DND-41 (cell line): ENCODE results near the gene MAP3K7CL.

Experiments used
- ATAC-seq: fragments of 200-7000 bp; cut with Tn5 transposase; 3 replicates; pipeline ENCODE4 v1.9.1; 2021; ENCODE audit warnings: low read depth; ENCODE audit not compliant: insufficient read depth
- DNase-seq: peaks from one replicate; pipeline ENCODE4 v3.0.0-alpha.2; 2020
- H2AFZ ChIP-seq: 2 replicates; pipeline ENCODE4 v1.6.0; 2012; ENCODE audit warnings: low read depth, low read length
- H3K27ac ChIP-seq: 2 replicates; pipeline ENCODE4 v1.5.1; 2012; ENCODE audit warnings: low read length, inconsistent platforms
- H3K27me3 ChIP-seq: fragments of 200-600 bp; sonication (generic); 2 replicates; pipeline ENCODE4 v1.6.0; 2012; ENCODE audit warnings: low read length, mild to moderate bottlenecking, inconsistent platforms; ENCODE audit not compliant: insufficient read depth, poor library complexity
- H3K36me3 ChIP-seq: 2 replicates; pipeline ENCODE4 v1.5.1; 2012; ENCODE audit warnings: low read length, inconsistent platforms; ENCODE audit not compliant: insufficient read depth
- H3K4me1 ChIP-seq: 2 replicates; pipeline ENCODE4 v1.5.1; 2012; ENCODE audit warnings: mild to moderate bottlenecking, low read length; ENCODE audit not compliant: insufficient read depth
- H3K4me2 ChIP-seq: 2 replicates; pipeline ENCODE4 v1.6.0; 2012; ENCODE audit warnings: mild to moderate bottlenecking, moderate library complexity, low read length, inconsistent platforms; ENCODE audit not compliant: insufficient read depth
- H3K4me3 ChIP-seq, 2 experiments: fragments of 200-600 bp in 1 of 2; shearing (Covaris generic) in 1 of 2; 2 replicates each; pipeline ENCODE4 v1.5.1; 2012 to 2016; ENCODE audit warnings: inconsistent platforms in 2 of 2, low read length in 2 of 2, mild to moderate bottlenecking in 2 of 2, low read depth in 1 of 2, moderate library complexity in 1 of 2
- H3K79me2 ChIP-seq: 2 replicates; pipeline ENCODE4 v1.6.0; 2012; ENCODE audit warnings: low read length, inconsistent platforms; ENCODE audit not compliant: insufficient read depth
- H3K9ac ChIP-seq: 2 replicates; pipeline ENCODE4 v1.6.0; 2012; ENCODE audit warnings: low read depth, mild to moderate bottlenecking, inconsistent platforms, low read length, moderate library complexity
- H3K9me3 ChIP-seq: 2 replicates; pipeline ENCODE4 v1.5.1; 2012; ENCODE audit warnings: low read length, moderate library complexity, mild to moderate bottlenecking, inconsistent platforms; ENCODE audit not compliant: insufficient read depth, severe bottlenecking
- H4K20me1 ChIP-seq: 2 replicates; pipeline ENCODE4 v1.6.0; 2012; ENCODE audit warnings: low read length; ENCODE audit not compliant: insufficient read depth
- EZH2 ChIP-seq: IDR thresholded peaks from 3 replicates; pipeline ENCODE4 v1.6.1; 2012; ENCODE audit warnings: borderline replicate concordance, low read depth, mild to moderate bottlenecking, moderate library complexity, low read length, inconsistent platforms; ENCODE audit not compliant: severe bottlenecking
- TF ChIP-seq, protein P1 (sequence below): IDR thresholded peaks from 2 replicates; pipeline ENCODE4 v1.5.1; 2012; ENCODE audit warnings: borderline replicate concordance, low read length, moderate library complexity, mild to moderate bottlenecking; ENCODE audit not compliant: poor library complexity, severe bottlenecking; ENCODE audit errors: extremely low read depth

Gene MAP3K7CL

DNA sequence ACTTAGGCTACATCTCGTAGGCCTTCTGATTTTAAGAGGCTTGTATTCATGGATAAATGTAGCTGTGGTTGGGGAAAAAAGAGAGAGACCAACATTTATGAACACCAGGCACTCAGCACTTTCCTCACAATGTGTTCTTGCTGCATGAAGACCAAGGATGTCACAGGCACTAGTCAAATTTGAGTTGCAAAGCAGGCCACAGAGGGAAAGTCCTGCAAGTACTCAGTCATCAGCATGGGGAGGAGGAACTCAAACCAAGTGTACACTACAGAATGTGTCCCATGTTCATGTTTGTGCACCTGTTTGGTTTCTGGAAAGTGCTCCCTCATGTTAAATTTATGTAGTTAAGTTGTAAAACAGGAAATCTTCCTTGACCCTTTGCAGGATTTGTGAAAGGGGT, 8.7 kb upstream of the MAP3K7CL start:
- H3K4me1 ChIP-seq = peaks cover 7% of the 10 kb centered on the region
- H3K4me3 ChIP-seq = no peak overlapping the region
- H2AFZ ChIP-seq = peak overlapping the region; percentile 25; the same call in 1 of the 2 replicates
- no peak for DNase-seq
- no peak overlapping the region for H3K9ac ChIP-seq
- H3K27me3 ChIP-seq = no peaks in the 10 kb centered on the region
- no peak for ATAC-seq
- H3K27ac ChIP-seq = no peak overlapping the region
- TF ChIP-seq EZH2 = no peak
- TF ChIP-seq, protein P1, sequence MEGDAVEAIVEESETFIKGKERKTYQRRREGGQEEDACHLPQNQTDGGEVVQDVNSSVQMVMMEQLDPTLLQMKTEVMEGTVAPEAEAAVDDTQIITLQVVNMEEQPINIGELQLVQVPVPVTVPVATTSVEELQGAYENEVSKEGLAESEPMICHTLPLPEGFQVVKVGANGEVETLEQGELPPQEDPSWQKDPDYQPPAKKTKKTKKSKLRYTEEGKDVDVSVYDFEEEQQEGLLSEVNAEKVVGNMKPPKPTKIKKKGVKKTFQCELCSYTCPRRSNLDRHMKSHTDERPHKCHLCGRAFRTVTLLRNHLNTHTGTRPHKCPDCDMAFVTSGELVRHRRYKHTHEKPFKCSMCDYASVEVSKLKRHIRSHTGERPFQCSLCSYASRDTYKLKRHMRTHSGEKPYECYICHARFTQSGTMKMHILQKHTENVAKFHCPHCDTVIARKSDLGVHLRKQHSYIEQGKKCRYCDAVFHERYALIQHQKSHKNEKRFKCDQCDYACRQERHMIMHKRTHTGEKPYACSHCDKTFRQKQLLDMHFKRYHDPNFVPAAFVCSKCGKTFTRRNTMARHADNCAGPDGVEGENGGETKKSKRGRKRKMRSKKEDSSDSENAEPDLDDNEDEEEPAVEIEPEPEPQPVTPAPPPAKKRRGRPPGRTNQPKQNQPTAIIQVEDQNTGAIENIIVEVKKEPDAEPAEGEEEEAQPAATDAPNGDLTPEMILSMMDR = no peak
- no peak overlapping the region for H3K4me2 ChIP-seq
- H3K79me2 ChIP-seq = no peaks in the 10 kb centered on the region
- H3K36me3 ChIP-seq = no peaks in the 10 kb centered on the region
- H3K9me3 ChIP-seq = no peaks in the 10 kb centered on the region
- H4K20me1 ChIP-seq = no peaks in the 10 kb centered on the region

DNA sequence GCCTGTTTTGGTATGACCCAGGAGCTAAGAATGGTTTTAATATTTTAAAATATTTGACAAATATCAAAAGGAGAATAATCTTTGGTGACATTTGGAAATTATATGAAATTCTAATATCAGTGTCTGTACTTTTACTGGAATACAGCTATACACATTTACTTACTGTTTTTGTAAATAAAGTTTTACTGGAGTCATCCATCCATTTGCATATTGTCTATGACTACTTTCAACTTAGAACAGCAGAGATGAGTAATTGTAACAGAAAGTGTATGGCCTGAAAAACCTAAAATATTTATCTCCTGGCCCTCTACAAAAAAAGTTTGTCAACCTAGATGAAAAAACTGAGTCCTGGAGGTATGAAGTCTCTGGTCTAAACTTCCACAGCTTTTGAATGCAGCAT, 5.8 kb upstream of the MAP3K7CL start:
- Histone ChIP-seq H3K79me2 (no peaks in the 10 kb centered on the region), H3K4me3 (no peak overlapping the region), H4K20me1 (no peaks in the 10 kb centered on the region), H2AFZ (no peak overlapping the region), H3K27me3 (no peaks in the 10 kb centered on the region), H3K4me2 (no peak overlapping the region), H3K4me1 (peaks cover 7% of the 10 kb centered on the region), H3K36me3 (no peaks in the 10 kb centered on the region), H3K27ac (no peak overlapping the region), H3K9ac (no peak overlapping the region), H3K9me3 (no peaks in the 10 kb centered on the region)
- DNase-seq = no peak
- TF ChIP-seq, protein P1 = no peak
- no peak for TF ChIP-seq EZH2
- ATAC-seq = no peak

DNA sequence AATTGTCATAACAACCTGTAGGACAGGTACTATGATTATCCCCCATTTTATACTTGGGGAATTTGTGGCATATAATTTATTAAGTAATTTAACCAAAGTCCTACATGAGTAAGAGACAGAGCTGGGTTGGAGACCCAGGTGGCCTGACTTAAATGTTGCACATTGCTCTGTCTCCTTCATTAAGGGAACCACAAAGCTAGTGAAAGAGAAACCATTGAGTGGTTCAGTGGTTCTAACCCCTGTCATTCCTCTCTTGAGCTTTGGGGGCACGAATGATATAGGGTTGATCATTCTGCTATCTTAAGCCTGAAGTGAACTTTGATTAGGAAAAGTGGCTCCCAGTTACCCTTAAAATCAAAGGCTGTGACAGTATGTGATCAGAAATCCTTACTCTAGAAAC, 5.3 kb upstream of the MAP3K7CL start:
- Histone ChIP-seq H3K4me2 (no peak overlapping the region), H3K27me3 (no peaks in the 10 kb centered on the region), H3K9me3 (no peaks in the 10 kb centered on the region), H3K4me3 (no peak overlapping the region), H3K27ac (no peak overlapping the region), H3K79me2 (no peaks in the 10 kb centered on the region), H3K36me3 (no peaks in the 10 kb centered on the region), H3K9ac (no peak overlapping the region), H4K20me1 (no peaks in the 10 kb centered on the region), H3K4me1 (peaks cover 7% of the 10 kb centered on the region), H2AFZ (no peak overlapping the region)
- DNase-seq (no peak), ATAC-seq (peak; percentile 90)
- no peak for TF ChIP-seq EZH2
- TF ChIP-seq, protein P1 = no peak

DNA sequence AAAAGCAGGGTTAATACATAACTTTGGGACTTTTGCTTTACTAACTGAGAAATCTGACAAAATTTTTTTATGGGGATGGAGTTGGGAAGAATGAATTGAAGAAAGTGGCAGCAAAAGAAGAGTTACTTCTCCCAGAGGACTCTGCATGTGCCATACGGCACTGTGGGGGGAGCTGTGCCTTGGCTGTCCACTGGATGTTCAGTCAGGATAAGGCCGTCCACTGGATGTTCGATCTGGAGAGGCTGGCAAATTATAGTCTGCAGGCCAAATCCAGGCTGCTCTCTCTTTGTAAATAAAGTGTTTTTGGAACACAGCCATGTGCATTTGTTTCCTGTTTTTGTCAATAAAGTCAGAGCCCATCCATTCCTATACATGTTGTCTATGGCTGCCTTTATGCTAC, 4.5 kb upstream of the MAP3K7CL start:
- H3K79me2 ChIP-seq = no peaks in the 10 kb centered on the region
- peak overlapping the region; percentile 43; the same call in 1 of the 2 replicates for H2AFZ ChIP-seq
- TF ChIP-seq, protein P1 = no peak
- no peak for TF ChIP-seq EZH2
- no peak for ATAC-seq
- H3K27me3 ChIP-seq = no peaks in the 10 kb centered on the region
- H3K9me3 ChIP-seq = no peaks in the 10 kb centered on the region
- no peaks in the 10 kb centered on the region for H4K20me1 ChIP-seq
- H3K36me3 ChIP-seq = no peaks in the 10 kb centered on the region
- H3K4me1 ChIP-seq = peaks cover 14% of the 10 kb centered on the region
- no peak overlapping the region for H3K4me2 ChIP-seq
- H3K27ac ChIP-seq = no peak overlapping the region
- no peak for DNase-seq
- H3K4me3 ChIP-seq = no peak overlapping the region
- no peak overlapping the region for H3K9ac ChIP-seq
